GM12878 (cell line): ENCODE data around the gene MARS2.

ENCODE experiments used
- CEBPB ChIP-seq, 2 experiments: fragments of 150-350 bp in 1 of 2; IDR thresholded peaks; 2 replicates each; pipeline ENCODE4 v1.6.1; 2012 to 2014; ENCODE audit warnings: low read depth in 2 of 2, low read length in 2 of 2, borderline replicate concordance in 1 of 2, inconsistent platforms in 1 of 2
- CTCF ChIP-seq, 3 experiments: IDR thresholded peaks in 2 of 3; conservative IDR thresholded peaks in 1 of 3; 2 replicates each; pipeline ENCODE4 v1.5.1; 2011; ENCODE audit warnings: low read depth in 3 of 3, low read length in 3 of 3, mild to moderate bottlenecking in 3 of 3, control low read depth in 2 of 3, moderate library complexity in 2 of 3, inconsistent platforms in 1 of 3, mixed read lengths in 1 of 3; ENCODE audit not compliant: control insufficient read depth in 2 of 3, insufficient read depth in 1 of 3; ENCODE audit errors: extremely low read depth in 1 of 3
- MTA3 ChIP-seq: IDR thresholded peaks from 2 replicates; pipeline ENCODE4 v1.6.1; 2012; ENCODE audit warnings: low read length, inconsistent platforms, borderline replicate concordance
- NRF1 ChIP-seq: conservative IDR thresholded peaks from 2 replicates; pipeline ENCODE4 v1.6.1; 2011; ENCODE audit warnings: mild to moderate bottlenecking, low read depth, low read length, improper control_type of control experiment
- POLR2A ChIP-seq: IDR thresholded peaks from 2 replicates; pipeline ENCODE4 v1.6.1; 2011; ENCODE audit warnings: low read depth, mild to moderate bottlenecking, low read length
- POLR2AphosphoS5 ChIP-seq: IDR thresholded peaks from 2 replicates; pipeline ENCODE4 v1.6.1; 2011; ENCODE audit warnings: mild to moderate bottlenecking, low read length, inconsistent platforms
- TF ChIP-seq, protein P1 (sequence below): IDR thresholded peaks from 2 replicates; pipeline ENCODE4 v1.6.1; 2011; ENCODE audit warnings: low read depth, mild to moderate bottlenecking, low read length, moderate library complexity, borderline replicate concordance; ENCODE audit errors: extremely low read depth
- TF ChIP-seq, protein P2 (sequence below): fragments of 450-650 bp; formaldehyde crosslinking; IDR thresholded peaks from 2 replicates; pipeline ENCODE4 v1.5.0; 2022; ENCODE audit warnings: mild to moderate bottlenecking, missing genetic modification characterization

DNA sequence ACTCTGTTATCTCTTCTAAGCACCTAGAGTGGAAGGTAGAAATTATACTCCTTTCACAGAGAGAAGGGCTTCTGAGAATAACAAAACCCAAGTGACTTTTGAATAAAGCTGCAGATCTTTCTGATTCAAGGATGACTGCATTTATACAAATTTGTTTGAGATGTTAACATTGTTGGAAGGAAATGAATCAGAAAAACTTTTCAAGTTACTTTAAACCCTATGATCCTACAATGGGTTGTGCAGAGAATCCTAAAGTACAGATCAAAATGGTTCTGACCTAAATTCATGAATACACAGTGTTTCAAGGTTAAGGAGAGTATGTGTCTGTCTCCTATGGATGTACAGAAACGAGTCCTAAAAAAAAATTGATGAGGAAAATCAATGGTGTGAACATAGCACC is 31.6 kb upstream of the MARS2 start:
- TF ChIP-seq CTCF (IDR thresholded peaks at IDR 0.05 in 2 of 3, conservative IDR thresholded peaks at IDR 0.05 in 1 of 3; ENCODE audit: control insufficient read depth in 2 of 3, extremely low read depth in 1 of 3, insufficient read depth in 1 of 3, low read depth in 3 of 3, low read length in 3 of 3): no peak
- TF ChIP-seq POLR2A: no peak
- TF ChIP-seq NRF1: no peak
- TF ChIP-seq CEBPB (IDR thresholded peaks at IDR 0.05; ENCODE audit: borderline replicate concordance in 1 of 2, low read depth in 2 of 2, low read length in 2 of 2): no peak
- TF ChIP-seq MTA3: no peak
- TF ChIP-seq, protein P1, sequence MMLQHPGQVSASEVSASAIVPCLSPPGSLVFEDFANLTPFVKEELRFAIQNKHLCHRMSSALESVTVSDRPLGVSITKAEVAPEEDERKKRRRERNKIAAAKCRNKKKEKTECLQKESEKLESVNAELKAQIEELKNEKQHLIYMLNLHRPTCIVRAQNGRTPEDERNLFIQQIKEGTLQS: no peak
- TF ChIP-seq, protein P2, sequence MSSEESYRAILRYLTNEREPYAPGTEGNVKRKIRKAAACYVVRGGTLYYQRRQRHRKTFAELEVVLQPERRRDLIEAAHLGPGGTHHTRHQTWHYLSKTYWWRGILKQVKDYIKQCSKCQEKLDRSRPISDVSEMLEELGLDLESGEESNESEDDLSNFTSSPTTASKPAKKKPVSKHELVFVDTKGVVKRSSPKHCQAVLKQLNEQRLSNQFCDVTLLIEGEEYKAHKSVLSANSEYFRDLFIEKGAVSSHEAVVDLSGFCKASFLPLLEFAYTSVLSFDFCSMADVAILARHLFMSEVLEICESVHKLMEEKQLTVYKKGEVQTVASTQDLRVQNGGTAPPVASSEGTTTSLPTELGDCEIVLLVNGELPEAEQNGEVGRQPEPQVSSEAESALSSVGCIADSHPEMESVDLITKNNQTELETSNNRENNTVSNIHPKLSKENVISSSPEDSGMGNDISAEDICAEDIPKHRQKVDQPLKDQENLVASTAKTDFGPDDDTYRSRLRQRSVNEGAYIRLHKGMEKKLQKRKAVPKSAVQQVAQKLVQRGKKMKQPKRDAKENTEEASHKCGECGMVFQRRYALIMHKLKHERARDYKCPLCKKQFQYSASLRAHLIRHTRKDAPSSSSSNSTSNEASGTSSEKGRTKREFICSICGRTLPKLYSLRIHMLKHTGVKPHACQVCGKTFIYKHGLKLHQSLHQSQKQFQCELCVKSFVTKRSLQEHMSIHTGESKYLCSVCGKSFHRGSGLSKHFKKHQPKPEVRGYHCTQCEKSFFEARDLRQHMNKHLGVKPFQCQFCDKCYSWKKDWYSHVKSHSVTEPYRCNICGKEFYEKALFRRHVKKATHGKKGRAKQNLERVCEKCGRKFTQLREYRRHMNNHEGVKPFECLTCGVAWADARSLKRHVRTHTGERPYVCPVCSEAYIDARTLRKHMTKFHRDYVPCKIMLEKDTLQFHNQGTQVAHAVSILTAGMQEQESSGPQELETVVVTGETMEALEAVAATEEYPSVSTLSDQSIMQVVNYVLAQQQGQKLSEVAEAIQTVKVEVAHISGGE (CRISPR knock-in tag): no peak
- TF ChIP-seq POLR2AphosphoS5: no peak
